ENCODE data around the gene RUNX2.

DNA sequence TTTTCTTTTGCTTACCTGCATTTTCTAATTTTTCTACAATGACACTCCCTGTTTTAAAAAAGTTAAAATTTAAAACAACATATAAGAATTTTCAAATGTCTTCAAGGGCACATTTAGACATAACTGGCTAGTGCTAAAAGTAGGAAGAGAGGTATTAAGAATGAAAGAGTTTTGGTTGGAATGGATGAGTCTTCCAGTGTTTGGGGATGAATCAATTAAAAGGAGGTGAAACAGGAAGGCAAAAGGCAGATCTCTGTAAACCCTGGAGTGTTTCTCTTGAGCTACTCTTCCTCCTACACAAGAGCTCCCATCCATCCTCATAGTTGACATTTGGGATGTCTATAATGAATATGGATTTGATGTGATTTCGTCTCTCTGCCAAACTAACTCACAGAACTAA, 288.1 kb downstream of the RUNX2 start:
- TF ChIP-seq, protein P1, sequence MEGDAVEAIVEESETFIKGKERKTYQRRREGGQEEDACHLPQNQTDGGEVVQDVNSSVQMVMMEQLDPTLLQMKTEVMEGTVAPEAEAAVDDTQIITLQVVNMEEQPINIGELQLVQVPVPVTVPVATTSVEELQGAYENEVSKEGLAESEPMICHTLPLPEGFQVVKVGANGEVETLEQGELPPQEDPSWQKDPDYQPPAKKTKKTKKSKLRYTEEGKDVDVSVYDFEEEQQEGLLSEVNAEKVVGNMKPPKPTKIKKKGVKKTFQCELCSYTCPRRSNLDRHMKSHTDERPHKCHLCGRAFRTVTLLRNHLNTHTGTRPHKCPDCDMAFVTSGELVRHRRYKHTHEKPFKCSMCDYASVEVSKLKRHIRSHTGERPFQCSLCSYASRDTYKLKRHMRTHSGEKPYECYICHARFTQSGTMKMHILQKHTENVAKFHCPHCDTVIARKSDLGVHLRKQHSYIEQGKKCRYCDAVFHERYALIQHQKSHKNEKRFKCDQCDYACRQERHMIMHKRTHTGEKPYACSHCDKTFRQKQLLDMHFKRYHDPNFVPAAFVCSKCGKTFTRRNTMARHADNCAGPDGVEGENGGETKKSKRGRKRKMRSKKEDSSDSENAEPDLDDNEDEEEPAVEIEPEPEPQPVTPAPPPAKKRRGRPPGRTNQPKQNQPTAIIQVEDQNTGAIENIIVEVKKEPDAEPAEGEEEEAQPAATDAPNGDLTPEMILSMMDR (conservative IDR thresholded peaks at IDR 0.05; ENCODE audit: low read depth, low read length): no peak
- no peak for TF ChIP-seq EZH2 (IDR thresholded peaks at IDR 0.05; ENCODE audit: low read length, unreplicated experiment)

Measured in PC-3 (cell line).